HG02885 (cell line): ENCODE measurements around the gene PISD.
"Not testable (repeated sequence)": the region's sequence is repeated elsewhere in the genome, so short reads cannot be mapped to it uniquely, and the experiment has no call there.

Source experiments
- ATAC-seq: cut with Tn5 transposase; IDR thresholded peaks from one replicate; pipeline ENCODE4 v1.9.1; 2021; ENCODE audit warnings: mild to moderate bottlenecking; ENCODE audit not compliant: unreplicated experiment, poor library complexity

PISD gene

DNA sequence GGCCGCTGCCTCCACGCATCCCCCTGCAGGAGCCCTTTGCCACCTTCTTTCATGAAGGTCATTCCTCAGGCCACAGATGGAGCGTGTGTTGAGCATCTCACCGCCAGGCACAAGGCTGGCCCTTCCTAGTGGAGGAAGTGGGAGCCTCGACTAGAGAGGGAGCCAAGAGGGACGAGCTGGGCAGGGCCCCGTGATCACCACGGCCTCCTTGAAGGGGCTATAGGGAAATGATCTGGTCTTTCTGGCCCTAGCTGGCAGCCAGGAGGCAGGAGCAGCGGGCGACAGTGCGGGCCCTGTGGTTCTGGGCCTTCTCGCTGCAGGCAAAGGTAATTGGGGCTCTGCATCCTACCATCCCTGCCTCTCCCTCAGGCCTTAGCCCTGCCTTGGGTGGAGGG lies 49.1 kb downstream of the PISD start:
- no peak for ATAC-seq

GRCh38 chr22:31611061-31611760 lies 50.8 kb downstream of the PISD start:
- ATAC-seq, result no peak

- ATAC-seq, result no peak
These were observed 51.4 kb downstream of the PISD start for GRCh38 chr22:31610611-31611010.

- no peak for ATAC-seq
These were observed 52.3 kb downstream of the PISD start for GRCh38 chr22:31609716-31610115.

DNA sequence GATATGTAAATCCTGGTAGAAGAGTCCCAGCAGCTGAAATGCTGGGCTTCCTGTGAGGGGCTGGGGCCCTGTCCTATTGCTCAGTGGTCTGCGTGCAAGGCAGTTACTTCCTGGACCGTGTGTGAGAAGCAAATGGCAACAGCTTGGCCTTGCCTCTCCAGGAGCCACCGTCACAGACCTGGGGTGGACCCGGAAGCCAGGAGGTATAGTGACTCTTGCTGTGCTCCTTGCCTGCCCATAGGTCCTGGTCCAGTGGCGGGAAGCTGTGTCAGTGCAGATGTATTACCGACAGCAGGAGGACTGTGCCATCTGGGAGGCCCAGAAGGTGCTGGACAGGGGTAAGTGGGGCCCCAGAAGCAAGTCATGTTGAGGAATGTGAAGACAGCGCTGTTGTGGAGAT lies 54.3 kb downstream of the PISD start:
- no peak for ATAC-seq

DNA sequence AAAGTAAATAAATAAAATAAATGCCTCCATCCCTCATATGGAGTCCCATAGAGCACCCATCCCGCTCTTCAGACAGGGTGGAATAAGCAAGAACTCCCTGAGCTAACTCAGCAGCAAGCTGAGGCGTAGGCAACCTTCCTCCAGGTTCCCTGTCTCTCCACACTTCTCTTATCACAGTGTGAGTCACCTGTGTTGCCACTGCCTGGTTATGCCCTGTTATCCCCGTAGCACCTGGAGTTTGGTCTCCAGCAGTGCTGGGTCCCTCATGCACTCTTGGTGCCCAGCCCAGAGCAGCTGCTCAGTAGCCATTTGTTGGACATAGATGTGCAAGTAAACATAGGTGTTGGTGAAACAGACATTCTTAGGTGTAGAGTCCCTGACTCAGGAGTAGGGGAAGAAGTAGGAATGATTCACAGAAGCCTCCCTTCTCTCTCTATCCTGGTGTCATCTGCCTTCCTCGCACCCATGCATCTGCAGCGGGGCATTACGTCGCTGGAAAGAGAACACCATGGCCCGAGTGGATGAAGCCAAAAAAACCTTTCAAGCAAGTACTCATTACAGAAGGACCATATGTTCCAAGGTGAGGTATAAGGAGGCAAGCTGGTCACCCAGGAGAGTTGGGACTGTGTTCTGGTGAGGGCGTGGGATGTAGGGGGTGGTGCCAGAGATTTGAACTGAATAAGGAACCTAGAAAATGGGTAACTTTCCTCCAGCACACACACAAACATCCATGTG lies 56.0 kb downstream of the PISD start:
- no peak for ATAC-seq

DNA sequence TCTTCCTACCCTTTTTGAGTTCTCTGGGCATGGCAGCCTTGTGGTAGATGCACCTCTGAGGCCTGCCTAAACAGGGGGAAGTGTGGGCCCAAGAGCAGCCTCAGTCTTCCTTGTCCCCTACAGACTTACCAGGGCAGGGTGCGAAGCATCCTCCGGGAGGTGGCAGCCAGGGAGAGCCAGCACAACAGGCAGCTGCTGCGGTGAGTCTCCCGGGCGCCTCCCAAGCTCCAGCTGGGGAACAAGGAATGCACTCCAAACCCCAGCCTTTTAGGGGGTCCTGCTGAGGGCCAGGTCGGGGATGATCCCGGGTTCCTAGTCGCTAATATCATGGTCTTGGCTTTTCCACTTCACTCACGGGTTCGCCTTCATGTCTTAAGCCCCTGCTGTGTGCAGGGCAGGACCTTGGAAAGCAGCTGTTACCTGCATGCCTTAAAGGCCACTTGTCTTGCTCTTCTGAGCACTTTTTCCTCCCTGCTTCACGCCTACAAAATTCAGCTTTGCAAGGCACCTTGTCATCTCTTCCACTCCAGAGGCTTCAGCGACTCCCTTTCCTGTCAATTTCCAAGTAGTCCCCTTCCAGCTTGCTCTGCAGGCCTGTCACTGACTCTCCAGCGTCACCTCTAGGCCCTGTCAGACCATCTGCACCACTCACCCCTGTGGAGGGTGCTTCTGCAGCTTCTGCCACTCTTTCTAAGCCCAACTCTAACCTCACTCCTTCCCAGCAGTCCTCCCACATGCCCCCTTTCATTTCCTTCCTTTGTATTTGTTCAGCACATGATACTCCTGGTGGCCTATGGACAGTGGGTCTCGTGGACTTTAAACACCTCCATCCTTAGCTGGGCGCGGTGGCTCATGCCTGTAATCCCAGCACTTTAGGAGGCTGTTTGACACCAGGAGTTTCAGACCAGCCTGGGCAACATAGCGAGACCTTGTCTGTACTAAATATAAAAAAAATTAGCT lies 57.0 kb downstream of the PISD start:
- ATAC-seq, result no peak

DNA sequence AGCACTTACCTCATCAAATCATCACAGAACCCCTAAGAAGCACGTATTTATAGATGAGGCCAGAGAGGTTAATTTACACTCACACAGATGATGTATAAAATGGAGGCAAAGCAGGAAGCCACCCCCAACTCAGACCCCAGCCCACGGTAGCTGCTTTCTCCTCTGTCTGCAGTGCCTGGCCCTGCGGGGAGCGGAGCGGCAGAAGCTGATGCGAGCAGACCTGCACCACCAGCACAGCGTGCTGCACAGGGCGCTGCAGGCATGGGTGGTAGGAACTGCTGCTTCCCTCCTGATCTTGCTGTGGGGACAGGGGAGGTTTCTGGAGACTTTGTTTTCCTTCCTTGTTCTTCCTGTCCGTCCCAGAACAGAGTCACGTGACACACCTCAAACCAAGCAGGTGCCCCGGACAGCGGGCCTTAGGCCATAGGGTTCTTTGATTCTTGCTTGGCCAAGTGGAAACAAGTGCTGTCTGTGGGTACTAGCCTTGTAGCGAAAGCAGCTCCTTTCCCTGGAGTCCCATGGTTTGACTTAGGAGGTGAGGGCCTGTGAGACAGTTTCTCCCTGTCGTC lies 57.8 kb downstream of the PISD start:
- no peak for ATAC-seq

GRCh38 chr22:31603574-31603973 lies 58.4 kb downstream of the PISD start:
- no peak for ATAC-seq

DNA sequence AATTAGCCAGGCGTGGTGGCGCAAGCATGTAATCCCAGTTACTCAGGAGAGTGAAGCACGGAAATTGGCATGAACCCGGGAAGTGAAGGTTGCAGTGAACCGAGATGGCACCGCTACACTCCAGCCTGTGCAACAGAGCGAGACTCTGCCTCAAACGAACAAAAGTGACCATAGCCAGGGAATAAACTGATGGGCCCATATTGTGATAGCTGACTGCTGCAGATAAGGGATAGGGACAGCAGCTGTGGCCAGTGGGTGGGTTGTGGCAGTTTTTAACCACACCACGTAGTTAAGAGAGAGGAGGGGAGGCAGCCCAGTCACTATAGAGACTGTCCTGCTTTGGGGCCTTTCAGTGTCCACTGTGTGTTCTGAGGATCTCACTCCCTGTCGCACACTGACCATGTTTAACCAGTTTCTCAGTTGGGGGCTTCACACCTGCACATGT lies 58.9 kb downstream of the PISD start:
- ATAC-seq, result no peak

DNA sequence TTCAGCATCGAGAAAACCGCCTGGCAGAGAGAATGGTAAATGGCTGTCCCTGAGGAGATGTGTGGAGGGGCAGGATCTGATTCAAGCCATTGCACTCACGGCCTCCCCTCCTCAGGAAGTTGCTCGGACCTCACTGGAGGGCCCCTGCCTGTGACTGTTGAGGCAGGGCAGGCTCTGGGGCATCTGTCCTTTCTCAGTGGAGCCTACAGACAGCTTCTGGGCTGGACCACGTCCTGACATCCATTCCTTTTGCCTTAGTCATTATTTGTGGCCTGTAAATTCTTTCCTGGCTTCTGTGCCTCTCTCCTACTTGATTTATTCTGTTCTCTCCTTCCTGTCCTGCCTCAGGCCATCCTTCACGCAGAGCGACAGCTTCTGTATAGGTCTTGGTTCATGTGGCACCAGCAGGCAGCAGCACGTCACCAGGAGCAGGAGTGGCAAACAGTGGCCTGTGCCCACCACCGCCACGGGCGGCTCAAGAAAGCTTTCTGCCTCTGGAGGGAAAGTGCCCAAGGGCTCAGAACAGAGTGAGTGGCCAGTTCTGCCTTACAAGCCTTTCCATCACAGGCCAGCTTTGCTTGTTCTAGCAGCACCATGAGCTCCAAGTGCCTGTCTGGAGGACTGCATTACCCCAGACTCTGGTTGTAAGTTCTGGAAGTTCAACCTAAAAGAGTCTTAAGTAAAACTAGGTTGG lies 59.6 kb downstream of the PISD start:
- no peak for ATAC-seq

- ATAC-seq, result no peak
These were observed 66.7 kb downstream of the PISD start for GRCh38 chr22:31595271-31595670.

- not testable (repeated sequence) for ATAC-seq
These were observed 71.9 kb downstream of the PISD start for GRCh38 chr22:31590161-31590560.

- no peak for ATAC-seq
These were observed 72.9 kb downstream of the PISD start for GRCh38 chr22:31588970-31589675.

- ATAC-seq, result no peak
These were observed 75.7 kb downstream of the PISD start for GRCh38 chr22:31586137-31586920.

DNA sequence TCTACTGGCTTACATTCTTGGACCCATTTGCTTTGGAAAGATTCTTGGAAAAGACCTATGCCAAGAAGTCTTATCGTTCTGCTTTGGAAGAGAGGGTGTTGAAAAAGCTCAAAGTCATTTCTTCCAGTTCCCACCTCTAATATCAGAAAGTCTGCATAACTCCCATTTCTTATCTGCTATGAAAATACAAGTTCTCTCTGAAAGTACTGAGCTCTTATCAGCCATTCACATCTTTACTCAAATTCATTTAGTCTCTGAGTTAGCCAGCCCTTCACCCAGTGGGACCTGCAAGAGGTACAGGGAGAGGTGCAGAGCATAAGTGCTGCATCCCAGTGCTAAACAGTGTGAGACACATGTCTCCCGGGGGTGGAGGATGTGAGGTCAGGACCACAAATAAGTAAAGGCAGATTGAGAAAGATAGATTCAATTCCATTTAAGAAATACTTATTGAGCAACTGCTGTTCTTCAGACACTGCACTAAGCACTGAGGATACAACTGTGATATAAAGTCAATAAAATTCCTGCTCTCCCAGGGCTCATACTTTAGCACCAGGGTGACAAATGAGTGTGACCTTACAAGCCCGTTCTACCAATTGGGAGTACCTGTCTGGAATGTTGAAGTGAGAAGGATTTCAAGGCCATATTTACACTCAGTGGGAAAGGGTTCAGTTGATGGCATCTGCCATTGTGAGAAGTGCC lies 76.7 kb downstream of the PISD start:
- ATAC-seq, result no peak

DNA sequence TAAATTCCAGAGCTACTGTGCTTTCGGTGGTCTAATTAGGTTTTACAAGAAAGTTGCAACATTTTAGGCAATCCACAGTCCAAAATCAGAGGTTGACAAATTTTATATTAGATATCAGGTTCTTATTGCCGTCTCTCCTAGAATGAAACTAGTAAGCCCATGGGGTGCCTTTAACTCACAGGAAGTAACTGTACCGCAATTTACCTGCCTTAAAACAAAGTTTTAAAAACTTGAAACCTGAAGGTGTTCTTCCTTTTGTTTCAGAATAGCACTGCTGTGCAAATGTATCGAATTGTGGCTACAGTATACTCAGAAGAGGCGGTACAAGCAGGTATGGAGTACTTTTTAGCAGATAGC lies 77.2 kb downstream of the PISD start:
- ATAC-seq, result no peak

GRCh38 chr22:31583861-31584485 lies 78.0 kb downstream of the PISD start:
- no peak for ATAC-seq
